AG04450 (cell line): ENCODE data around the gene GTF2A2. TPM values are rescaled to one million over a fixed set of nuclear protein-coding genes. Genes with fewer than 3 reads are reported as not detected.

ENCODE experiments used
- CTCF ChIA-PET: fragments of 300-600, 350-600 bp; formaldehyde crosslinking; extraction: SDS; loops from one replicate; lab custom pipeline; 2022; ENCODE audit warnings: antibody characterized with exemption, inconsistent platforms; lab: Charles Lee
- POLR2A ChIA-PET: fragments of 350-600 bp; formaldehyde crosslinking; extraction: SDS; loops from one replicate; lab custom pipeline; 2021; ENCODE audit warnings: antibody characterized with exemption, inconsistent platforms; lab: Yijun Ruan, JAX
- DNase-seq: peaks from one replicate; pipeline ENCODE4 v3.0.0-alpha.2; 2011; ENCODE audit warnings: low read depth, low spot score
- H3K27ac ChIP-seq: one replicate; pipeline ENCODE4 v1.5.1; 2012; ENCODE audit warnings: low read depth, low read length, control low read depth
- H3K27me3 ChIP-seq: one replicate; pipeline ENCODE4 v1.6.0; 2012; ENCODE audit warnings: low read length; ENCODE audit not compliant: control insufficient read depth, insufficient read depth
- H3K4me3 ChIP-seq: 2 replicates; pipeline ENCODE4 v1.5.1; 2011; ENCODE audit warnings: mild to moderate bottlenecking, low read depth, low read length, control low read depth
- H3K9me3 ChIP-seq: 2 replicates; pipeline ENCODE4 v1.5.1; 2012; ENCODE audit warnings: low read length; ENCODE audit not compliant: control insufficient read depth, insufficient read depth
- polyA plus RNA-seq: library from polyadenylated mRNA; depleted of rRNA; stranded (reverse); fragments of >200 nt; gene quantifications from 2 replicates; pipeline ENCODE4 v1.2.3, GENCODE V29; 2011
- TF ChIP-seq, protein P1 (sequence below): IDR thresholded peaks from 2 replicates; pipeline ENCODE4 v1.5.1; 2011; ENCODE audit warnings: low read depth, low read length, control low read depth, inconsistent platforms

Gene GTF2A2
- polyA plus RNA-seq, 1 experiment: 77.8 TPM

DNA sequence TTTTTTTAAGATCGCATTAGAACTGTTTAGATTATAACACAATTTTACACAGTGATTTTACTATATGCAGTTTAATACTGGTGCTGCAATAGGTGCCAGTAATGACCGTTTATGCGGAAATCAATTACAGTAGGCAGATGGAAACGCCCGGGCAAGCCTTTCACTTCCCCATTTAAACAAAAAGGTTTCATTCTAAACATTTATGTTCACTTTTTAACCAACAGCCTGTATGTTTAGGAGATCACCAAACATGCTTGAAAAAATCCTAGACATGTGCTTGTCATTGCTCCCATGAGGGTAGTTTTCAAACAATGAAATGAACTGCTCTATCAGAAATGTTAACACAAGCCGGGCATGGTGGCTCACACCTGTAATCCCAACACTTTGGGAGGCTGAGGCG is 29.1 kb upstream of the GTF2A2 start:
- Histone ChIP-seq H3K27ac (no peak overlapping the region), H3K4me3 (no peak overlapping the region), H3K27me3 (no peaks in the 10 kb centered on the region), H3K9me3 (no peaks in the 10 kb centered on the region; the same call in 1 of the 2 replicates)
- CTCF ChIA-PET: interaction anchor here (0.5 to 2.4 kb wide), 2 partner anchors 641 to 651 kb away, joined by 3 to 12 read pairs; no protein-coding TSS in a partner anchor
- POLR2A ChIA-PET: no interaction called here
- TF ChIP-seq, protein P1, sequence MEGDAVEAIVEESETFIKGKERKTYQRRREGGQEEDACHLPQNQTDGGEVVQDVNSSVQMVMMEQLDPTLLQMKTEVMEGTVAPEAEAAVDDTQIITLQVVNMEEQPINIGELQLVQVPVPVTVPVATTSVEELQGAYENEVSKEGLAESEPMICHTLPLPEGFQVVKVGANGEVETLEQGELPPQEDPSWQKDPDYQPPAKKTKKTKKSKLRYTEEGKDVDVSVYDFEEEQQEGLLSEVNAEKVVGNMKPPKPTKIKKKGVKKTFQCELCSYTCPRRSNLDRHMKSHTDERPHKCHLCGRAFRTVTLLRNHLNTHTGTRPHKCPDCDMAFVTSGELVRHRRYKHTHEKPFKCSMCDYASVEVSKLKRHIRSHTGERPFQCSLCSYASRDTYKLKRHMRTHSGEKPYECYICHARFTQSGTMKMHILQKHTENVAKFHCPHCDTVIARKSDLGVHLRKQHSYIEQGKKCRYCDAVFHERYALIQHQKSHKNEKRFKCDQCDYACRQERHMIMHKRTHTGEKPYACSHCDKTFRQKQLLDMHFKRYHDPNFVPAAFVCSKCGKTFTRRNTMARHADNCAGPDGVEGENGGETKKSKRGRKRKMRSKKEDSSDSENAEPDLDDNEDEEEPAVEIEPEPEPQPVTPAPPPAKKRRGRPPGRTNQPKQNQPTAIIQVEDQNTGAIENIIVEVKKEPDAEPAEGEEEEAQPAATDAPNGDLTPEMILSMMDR: no peak
- no peak for DNase-seq

DNA sequence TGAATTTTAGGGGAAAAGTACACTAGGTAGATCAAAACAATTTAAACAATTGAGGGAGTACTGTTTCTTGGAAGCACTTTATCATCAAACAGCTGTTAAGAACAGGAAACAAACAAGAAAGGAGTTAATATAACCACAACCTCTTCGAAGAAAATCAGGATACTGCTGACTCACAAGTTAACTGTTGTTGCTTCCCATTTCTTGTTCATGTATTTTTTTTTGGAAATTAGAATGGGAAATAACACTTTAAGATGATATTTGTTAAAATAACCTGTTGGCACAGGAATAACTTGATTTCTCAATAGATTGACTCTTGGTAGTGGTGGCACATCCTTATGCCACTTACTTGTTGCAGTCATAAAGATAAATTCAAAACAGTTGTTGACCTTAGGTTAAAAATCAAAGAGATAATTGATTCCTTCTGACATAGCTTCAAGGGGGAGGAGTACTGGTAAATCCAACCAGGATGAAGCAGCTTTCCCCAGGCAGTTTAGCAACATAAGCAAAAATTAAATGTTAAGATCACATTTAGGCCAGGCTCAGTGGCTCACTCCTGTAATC is 28.5 kb upstream of the GTF2A2 start:
- no peak overlapping the region for H3K4me3 ChIP-seq
- no peak for DNase-seq
- H3K27me3 ChIP-seq: no peaks in the 10 kb centered on the region
- ChIA-PET POLR2A (no interaction called here), CTCF (interaction anchor here (1.0 to 2.4 kb wide), 3 partner anchors 39 to 641 kb away, joined by 4 to 12 read pairs (median 5); no protein-coding TSS in a partner anchor)
- H3K9me3 ChIP-seq: no peaks in the 10 kb centered on the region; the same call in 1 of the 2 replicates
- H3K27ac ChIP-seq: no peak overlapping the region
- TF ChIP-seq, protein P1: no peak

DNA sequence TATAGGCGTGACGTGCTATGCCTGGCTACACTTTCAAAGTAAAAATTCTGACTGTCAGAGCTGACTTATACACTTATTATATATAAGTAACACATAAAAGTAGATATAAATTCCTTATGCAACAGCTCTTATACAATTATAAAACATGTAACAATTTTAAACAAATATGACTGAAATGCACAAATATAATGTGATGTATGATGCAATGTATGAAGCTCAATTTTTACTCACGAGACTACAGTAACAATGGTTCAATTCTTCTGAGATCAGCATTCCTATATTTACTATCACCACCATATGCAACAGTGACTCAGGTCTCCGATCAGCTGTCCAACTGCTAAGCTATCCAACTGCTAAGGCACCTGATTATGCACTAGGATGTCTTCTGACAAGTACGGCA is 23.6 kb upstream of the GTF2A2 start:
- no peak for DNase-seq
- H3K27ac ChIP-seq: no peak overlapping the region
- TF ChIP-seq, protein P1: no peak
- no peaks in the 10 kb centered on the region for H3K27me3 ChIP-seq
- CTCF ChIA-PET: interaction anchor here (1.7 to 2.0 kb wide), 2 partner anchors 11 to 152 kb away, joined by 6 to 9 read pairs; no protein-coding TSS in a partner anchor
- H3K9me3 ChIP-seq: no peaks in the 10 kb centered on the region
- H3K4me3 ChIP-seq: no peak overlapping the region
- POLR2A ChIA-PET: interaction anchor here (0.6 kb wide), 1 partner anchor 113 kb away, joined by 3 read pairs; no protein-coding TSS in a partner anchor

GRCh38 chr15:59680346-59680745 is 23.0 kb upstream of the GTF2A2 start:
- Histone ChIP-seq H3K27me3 (no peaks in the 10 kb centered on the region), H3K27ac (peak overlapping the region; percentile 33), H3K4me3 (no peak overlapping the region), H3K9me3 (no peaks in the 10 kb centered on the region)
- POLR2A ChIA-PET: interaction anchor here (0.6 kb wide), 1 partner anchor 113 kb away, joined by 3 read pairs; no protein-coding TSS in a partner anchor
- CTCF ChIA-PET: interaction anchor here (1.7 to 2.0 kb wide), 2 partner anchors 11 to 151 kb away, joined by 6 to 9 read pairs; no protein-coding TSS in a partner anchor
- no peak for DNase-seq
- TF ChIP-seq, protein P1: no peak

DNA sequence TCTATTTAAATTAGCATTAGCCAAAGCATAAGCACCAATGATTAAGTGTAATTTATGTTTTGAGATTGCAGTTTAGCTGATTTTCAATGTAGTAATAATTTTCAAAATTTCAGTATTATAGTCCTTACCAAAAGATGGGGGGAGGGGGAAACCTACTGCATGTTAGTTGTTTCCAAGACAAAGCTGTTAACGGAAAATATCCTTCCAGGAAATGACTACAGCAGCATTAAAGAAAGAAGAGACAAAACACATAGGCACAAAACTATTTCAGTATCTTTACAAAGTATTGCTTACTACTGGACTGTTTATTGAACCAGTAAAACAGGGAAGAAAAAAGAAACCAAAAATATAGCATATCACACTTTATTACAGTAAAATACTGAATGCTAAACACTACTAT is 21.3 kb upstream of the GTF2A2 start:
- Histone ChIP-seq H3K27ac (no peak overlapping the region), H3K27me3 (no peaks in the 10 kb centered on the region), H3K4me3 (no peak overlapping the region), H3K9me3 (no peaks in the 10 kb centered on the region)
- DNase-seq: no peak
- ChIA-PET CTCF (no interaction called here), POLR2A (no interaction called here)
- TF ChIP-seq, protein P1: no peak
